ENCODE measurements around the gene JAKMIP2. TPM values are rescaled to one million over a fixed set of nuclear protein-coding genes. Genes with fewer than 3 reads are reported as not detected.

Gene JAKMIP2
- total RNA-seq, 3 donors from 2014 or later (not counting 1 experiment from before 2014, with no cell fraction given): 12.2 to 16.1 (median 14.9) TPM

DNA sequence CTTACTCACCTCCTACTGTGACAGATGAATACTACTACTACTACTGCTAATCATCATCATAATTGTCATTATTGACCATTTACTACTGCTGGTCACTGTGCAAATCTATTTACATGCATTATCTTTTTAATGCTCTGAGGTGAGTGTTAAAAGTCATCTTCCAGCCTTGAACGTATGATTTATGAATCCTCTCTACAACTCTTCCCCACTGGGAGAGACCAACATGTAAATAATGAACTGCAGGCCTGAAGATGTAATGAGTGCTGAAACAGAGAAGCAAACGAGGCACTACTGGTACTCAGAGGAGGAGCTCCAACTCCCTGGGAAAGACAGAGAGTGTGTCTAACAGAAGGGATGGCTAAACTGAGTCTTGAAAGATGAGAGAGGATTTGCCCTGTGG, 95.4 kb downstream of the JAKMIP2 start:
- H3K36me3 ChIP-seq (ENCODE audit: control insufficient read depth, insufficient read depth, low read length): no peaks in the 10 kb centered on the region
- no peaks in the 10 kb centered on the region for H3K4me1 ChIP-seq (ENCODE audit: control insufficient read depth, insufficient read depth, low read length)
- intact Hi-C loops (cut with micrococcal nuclease): no loop called here
- Mint-ChIP-seq H3K4me3 (no peak overlapping the region), H3K36me3 (no peaks in the 10 kb centered on the region), H3K9me3 (no peaks in the 10 kb centered on the region), H3K27ac (no peak overlapping the region), H3K27me3 (ENCODE audit: low read depth in 2 of 2) (no peaks in the 10 kb centered on the region), H3K4me1 (peaks cover 14 to 19% of the 10 kb centered on the region in 2 donors)
- no peaks in the 10 kb centered on the region for H3K27me3 ChIP-seq (ENCODE audit: control insufficient read depth, insufficient read depth, low read length)
- DNase-seq (no peak), ATAC-seq (no peak)
- TF ChIP-seq, protein P1, sequence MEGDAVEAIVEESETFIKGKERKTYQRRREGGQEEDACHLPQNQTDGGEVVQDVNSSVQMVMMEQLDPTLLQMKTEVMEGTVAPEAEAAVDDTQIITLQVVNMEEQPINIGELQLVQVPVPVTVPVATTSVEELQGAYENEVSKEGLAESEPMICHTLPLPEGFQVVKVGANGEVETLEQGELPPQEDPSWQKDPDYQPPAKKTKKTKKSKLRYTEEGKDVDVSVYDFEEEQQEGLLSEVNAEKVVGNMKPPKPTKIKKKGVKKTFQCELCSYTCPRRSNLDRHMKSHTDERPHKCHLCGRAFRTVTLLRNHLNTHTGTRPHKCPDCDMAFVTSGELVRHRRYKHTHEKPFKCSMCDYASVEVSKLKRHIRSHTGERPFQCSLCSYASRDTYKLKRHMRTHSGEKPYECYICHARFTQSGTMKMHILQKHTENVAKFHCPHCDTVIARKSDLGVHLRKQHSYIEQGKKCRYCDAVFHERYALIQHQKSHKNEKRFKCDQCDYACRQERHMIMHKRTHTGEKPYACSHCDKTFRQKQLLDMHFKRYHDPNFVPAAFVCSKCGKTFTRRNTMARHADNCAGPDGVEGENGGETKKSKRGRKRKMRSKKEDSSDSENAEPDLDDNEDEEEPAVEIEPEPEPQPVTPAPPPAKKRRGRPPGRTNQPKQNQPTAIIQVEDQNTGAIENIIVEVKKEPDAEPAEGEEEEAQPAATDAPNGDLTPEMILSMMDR (IDR thresholded peaks at IDR 0.05): no peak
- 86% methylated on average over 1 of the region's 2 CpGs for whole genome bisulfite sequencing (ENCODE audit: insufficient coverage)
- H3K27ac ChIP-seq (ENCODE audit: low read length): no peak overlapping the region
- no peaks in the 10 kb centered on the region for H3K9me3 ChIP-seq (ENCODE audit: control insufficient read depth, insufficient read depth, low read length)
- H3K4me3 ChIP-seq (ENCODE audit: low read length): no peak overlapping the region

DNA sequence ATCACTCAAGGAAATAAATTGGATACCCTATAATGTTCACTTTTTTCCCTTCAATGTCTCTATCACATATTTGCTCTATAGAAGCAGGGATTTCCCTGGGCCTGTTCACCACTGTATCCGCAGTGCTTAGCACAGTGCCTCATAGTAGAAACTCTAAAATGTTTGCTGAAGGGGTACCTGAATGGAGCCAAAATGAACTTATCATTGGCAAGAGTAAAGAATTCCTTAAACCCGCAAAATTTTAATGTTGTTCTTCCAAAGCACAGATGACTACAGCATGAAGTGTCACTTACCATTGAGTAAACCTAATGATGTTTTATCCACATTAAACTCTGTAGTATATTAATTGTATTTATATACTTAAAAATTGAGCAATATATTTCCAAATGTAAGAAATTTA, 96.1 kb downstream of the JAKMIP2 start:
- no peaks in the 10 kb centered on the region for H3K27me3 ChIP-seq (ENCODE audit: control insufficient read depth, insufficient read depth, low read length)

DNA sequence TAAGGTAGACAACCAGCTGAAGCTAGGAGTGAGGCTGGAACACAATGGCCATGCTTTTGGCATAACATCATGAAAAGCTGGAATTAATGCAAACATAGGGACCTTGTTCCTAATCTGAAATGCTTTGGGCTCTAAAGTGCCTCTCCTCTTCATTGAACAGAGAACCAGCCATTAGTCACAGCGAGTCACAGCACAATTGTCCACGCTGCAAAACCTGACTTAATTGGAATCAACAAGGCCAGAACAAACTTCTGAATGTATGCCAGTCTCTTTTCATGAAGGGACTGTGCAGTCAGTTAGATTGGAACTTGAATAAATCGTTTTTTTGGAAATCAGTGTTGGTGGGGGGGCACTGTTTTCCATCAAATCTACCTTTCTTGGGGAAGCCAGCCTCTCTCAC, 96.5 kb downstream of the JAKMIP2 start:
- peaks cover 10 to 19% of the 10 kb centered on the region in 2 donors for H3K4me1 Mint-ChIP-seq
- intact Hi-C loops (cut with micrococcal nuclease): no loop called here

More for the DNA sequence above, 96.1 kb downstream of the JAKMIP2 start:
- intact Hi-C loops (cut with micrococcal nuclease): no loop called here
- no peaks in the 10 kb centered on the region for H3K9me3 Mint-ChIP-seq
- H3K27ac ChIP-seq (ENCODE audit: low read length): no peak overlapping the region
- TF ChIP-seq, protein P1 (IDR thresholded peaks at IDR 0.05): no peak
- WGBS (ENCODE audit: insufficient coverage): 100% methylated on average over 2 of the region's 2 CpGs
- peaks cover 10 to 19% of the 10 kb centered on the region in 2 donors for H3K4me1 Mint-ChIP-seq
- no peaks in the 10 kb centered on the region for H3K27me3 Mint-ChIP-seq (ENCODE audit: low read depth in 2 of 2)
- no peak for DNase-seq
- no peak overlapping the region for H3K4me3 Mint-ChIP-seq
- no peaks in the 10 kb centered on the region for H3K4me1 ChIP-seq (ENCODE audit: control insufficient read depth, insufficient read depth, low read length)
- no peaks in the 10 kb centered on the region for H3K36me3 Mint-ChIP-seq
- H3K27ac Mint-ChIP-seq: no peak overlapping the region
- no peaks in the 10 kb centered on the region for H3K36me3 ChIP-seq (ENCODE audit: control insufficient read depth, insufficient read depth, low read length)
- H3K4me3 ChIP-seq (ENCODE audit: low read length): no peak overlapping the region
- no peaks in the 10 kb centered on the region for H3K9me3 ChIP-seq (ENCODE audit: control insufficient read depth, insufficient read depth, low read length)
- ATAC-seq: no peak

DNA sequence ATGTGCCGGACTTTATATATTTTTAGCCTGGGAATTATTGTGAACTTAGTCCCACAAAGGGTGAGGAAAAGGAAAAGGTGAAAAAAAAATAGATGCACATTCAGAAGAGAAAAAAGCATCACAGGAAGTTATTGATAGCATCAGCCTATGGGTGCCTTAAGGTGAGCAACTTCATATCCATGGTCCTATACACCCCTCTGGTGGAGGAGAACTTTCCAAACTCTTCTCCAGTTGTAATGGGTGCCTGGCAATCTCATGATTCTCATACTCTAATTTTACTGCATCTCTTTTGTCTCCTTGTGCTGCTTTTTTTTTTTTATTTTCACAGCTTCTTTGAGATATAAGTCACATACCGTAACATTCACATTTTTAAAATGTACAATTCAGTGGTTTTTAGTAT, 107.4 kb downstream of the JAKMIP2 start:
- no peak for ATAC-seq

More for the DNA sequence above, 96.5 kb downstream of the JAKMIP2 start:
- Histone ChIP-seq H3K36me3 (ENCODE audit: control insufficient read depth, insufficient read depth, low read length) (no peaks in the 10 kb centered on the region), H3K27me3 (ENCODE audit: control insufficient read depth, insufficient read depth, low read length) (no peaks in the 10 kb centered on the region), H3K27ac (ENCODE audit: low read length) (no peak overlapping the region), H3K4me1 (ENCODE audit: control insufficient read depth, insufficient read depth, low read length) (no peaks in the 10 kb centered on the region), H3K9me3 (ENCODE audit: control insufficient read depth, insufficient read depth, low read length) (no peaks in the 10 kb centered on the region), H3K4me3 (ENCODE audit: low read length) (no peak overlapping the region)
- no peak for ATAC-seq
- no peaks in the 10 kb centered on the region for H3K27me3 Mint-ChIP-seq (ENCODE audit: low read depth in 2 of 2)
- TF ChIP-seq, protein P1 (IDR thresholded peaks at IDR 0.05): no peak
- no peaks in the 10 kb centered on the region for H3K36me3 Mint-ChIP-seq
- H3K4me3 Mint-ChIP-seq: no peak overlapping the region
- WGBS (ENCODE audit: insufficient coverage): 95% methylated on average over 2 of the region's 3 CpGs
- DNase-seq: no peak
- no peak overlapping the region for H3K27ac Mint-ChIP-seq
- no peaks in the 10 kb centered on the region for H3K9me3 Mint-ChIP-seq

More for the DNA sequence above, 107.4 kb downstream of the JAKMIP2 start:
- Histone ChIP-seq H3K9me3 (ENCODE audit: control insufficient read depth, insufficient read depth, low read length) (no peaks in the 10 kb centered on the region), H3K36me3 (ENCODE audit: control insufficient read depth, insufficient read depth, low read length) (peaks cover 14% of the 10 kb centered on the region), H3K27me3 (ENCODE audit: control insufficient read depth, insufficient read depth, low read length) (no peaks in the 10 kb centered on the region), H3K4me3 (ENCODE audit: low read length) (no peak overlapping the region), H3K27ac (ENCODE audit: low read length) (no peak overlapping the region), H3K4me1 (ENCODE audit: control insufficient read depth, insufficient read depth, low read length) (no peaks in the 10 kb centered on the region)
- Mint-ChIP-seq H3K36me3 (peaks cover 6% of the 10 kb centered on the region), H3K27me3 (ENCODE audit: low read depth in 2 of 2) (no peaks in the 10 kb centered on the region), H3K27ac (no peak overlapping the region), H3K9me3 (no peaks in the 10 kb centered on the region), H3K4me3 (no peak overlapping the region), H3K4me1 (peaks cover 0 to 8% of the 10 kb centered on the region in 2 donors)
- 100% methylated on average over 1 of the region's 2 CpGs for WGBS (ENCODE audit: insufficient coverage)
- no peak for DNase-seq
- intact Hi-C loops (cut with micrococcal nuclease): no loop called here
- TF ChIP-seq, protein P1 (IDR thresholded peaks at IDR 0.05): no peak
